GM08714 (cell line): ENCODE data around the gene GABRD.

ENCODE experiments used
- H3K4me3 ChIP-seq: fragments of 200-500 bp; sonication (Bioruptor generic); 2 replicates; pipeline ENCODE4 v1.5.1; 2014; ENCODE audit warnings: mild to moderate bottlenecking, low read length, inconsistent platforms
- ZNF274 ChIP-seq: IDR thresholded peaks from 2 replicates; pipeline ENCODE4 v1.6.1; 2012; ENCODE audit warnings: mild to moderate bottlenecking, low read depth, low read length

Gene GABRD

DNA sequence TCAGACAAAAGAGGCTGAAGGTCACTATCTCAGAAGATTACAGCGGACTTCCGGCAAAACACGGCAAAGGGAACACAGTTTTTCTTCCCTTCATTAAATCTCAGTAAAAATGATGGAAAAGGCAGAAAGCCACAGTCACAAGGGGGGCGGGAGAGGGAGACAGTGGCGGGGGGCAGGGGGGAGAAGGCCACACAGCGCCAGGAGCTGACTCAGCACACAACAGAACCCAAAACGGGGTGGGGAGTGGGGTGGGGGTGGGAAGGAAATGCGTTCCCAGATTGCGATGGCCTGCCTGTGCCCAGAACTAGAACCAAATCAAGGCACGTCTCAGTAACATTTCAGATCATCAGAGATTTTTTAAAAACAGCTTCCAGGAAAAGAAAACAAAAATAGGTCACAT lies 28.9 kb upstream of the GABRD start:
- H3K4me3 ChIP-seq, result no peak overlapping the region

GRCh38 chr1:1994536-1994935 lies 24.6 kb upstream of the GABRD start:
- H3K4me3 ChIP-seq, result no peak overlapping the region
- TF ChIP-seq ZNF274, result no peak

More for the DNA sequence above, 28.9 kb upstream of the GABRD start:
- no peak for TF ChIP-seq ZNF274

GRCh38 chr1:1996207-1996651 lies 22.9 kb upstream of the GABRD start:
- H3K4me3 ChIP-seq, result no peak overlapping the region
- TF ChIP-seq ZNF274, result no peak

DNA sequence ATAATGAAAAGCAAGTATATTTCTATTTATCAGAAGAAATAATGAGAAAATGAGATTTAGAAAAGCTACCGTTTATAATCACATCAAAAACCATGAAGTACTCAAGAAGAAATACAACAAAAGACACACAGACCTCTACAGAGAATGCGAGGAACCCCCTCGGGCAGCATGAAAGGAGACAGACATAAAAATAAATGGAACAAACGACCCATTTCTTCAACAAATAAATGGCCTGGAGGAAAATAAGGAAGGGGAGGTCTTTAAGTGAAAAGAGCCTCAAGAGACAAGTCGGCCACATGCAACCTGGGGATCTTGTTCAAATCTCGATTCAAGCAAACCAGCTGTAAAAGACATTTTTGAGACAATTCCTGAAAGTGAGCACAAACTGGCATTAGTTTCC lies 21.6 kb upstream of the GABRD start:
- no peak for TF ChIP-seq ZNF274
- H3K4me3 ChIP-seq, result no peak overlapping the region

GRCh38 chr1:2000432-2000831 lies 18.7 kb upstream of the GABRD start:
- no peak overlapping the region for H3K4me3 ChIP-seq
- TF ChIP-seq ZNF274, result no peak

DNA sequence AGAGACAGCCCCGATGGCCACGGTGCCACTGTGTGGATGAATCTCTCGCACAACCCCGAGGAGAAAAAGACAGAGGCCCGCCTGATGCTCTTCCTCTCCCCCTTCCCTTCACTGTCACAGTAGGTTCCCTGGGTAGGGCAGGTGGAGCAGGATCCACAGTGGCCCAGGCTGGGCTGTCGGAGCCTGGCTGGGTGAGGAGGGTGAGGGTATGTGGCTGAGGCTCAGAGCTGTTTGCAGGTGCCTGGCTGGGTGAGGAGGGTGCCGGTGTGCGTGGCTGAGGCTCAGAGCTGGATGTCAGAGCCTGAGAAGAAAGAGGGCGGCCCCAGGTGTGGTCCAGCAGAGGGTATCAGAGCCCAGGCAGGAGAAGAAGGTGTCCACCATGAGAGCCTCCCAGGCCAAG lies 18.3 kb upstream of the GABRD start:
- H3K4me3 ChIP-seq, result no peak overlapping the region
- no peak for TF ChIP-seq ZNF274

DNA sequence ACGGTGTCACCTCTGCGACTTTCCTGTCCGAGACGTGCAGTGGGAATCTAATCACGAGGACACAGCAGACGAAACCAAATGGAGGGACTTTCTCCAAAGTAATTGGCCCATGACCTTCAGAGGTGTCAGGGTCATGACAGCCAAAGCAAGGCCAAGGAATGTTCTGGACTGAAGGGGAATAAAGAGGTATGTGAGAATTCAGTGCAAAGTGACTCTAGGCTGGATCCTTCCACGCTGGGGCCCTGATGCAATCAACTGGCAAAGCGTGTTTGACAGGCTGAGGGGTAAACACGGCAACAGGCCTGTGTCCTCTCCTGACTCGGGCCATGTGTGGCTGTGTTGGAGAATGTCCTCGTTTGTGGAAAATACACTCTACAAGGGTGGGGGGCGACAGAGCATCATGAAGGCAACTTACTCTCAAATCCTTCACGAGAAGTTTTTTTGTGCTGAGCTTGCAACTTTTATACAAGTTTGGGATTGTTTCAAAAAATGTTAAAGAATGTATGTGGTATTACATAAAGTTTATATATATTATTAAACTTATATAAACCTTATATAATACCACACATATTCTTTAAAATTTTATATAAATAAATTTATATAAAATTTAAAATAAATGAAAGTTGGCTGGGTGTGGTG lies 17.3 kb upstream of the GABRD start:
- no peak for TF ChIP-seq ZNF274
- no peak overlapping the region for H3K4me3 ChIP-seq

DNA sequence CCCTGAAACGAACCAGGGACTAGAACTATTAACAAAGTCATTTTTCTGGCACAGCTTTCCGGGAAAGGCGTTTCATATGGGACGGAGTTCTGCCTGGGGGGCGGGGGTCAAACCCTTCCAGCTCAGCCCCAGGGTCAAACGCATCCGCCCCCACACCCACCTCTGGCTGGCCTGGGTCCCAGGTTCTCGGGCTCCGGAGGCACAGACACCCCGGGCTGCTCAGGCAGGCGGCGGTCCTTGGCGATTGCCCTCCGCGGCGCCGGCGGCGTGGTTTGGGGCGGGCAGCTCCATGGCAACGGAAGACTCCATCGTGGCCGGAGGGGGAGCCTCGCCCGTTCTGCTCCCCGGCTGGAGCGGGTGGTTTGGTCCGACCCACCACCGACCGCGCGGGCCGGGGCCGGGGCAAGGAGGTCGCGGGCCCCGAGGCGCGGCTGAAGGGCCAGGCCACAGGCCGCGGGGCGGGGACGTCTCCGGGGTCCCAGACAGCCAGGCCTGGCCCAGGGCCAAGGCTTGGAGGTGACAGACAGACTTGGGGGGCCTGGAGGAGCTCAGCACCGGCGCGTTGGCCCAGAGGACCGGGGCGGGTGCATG lies 15.5 kb upstream of the GABRD start, which contains the start of gene CFAP74:
TSS of gene CFAP74 (minus strand) at position 246 of the 591 bp plus-strand sequence. CDS start 12,830 bp downstream, outside the sequence.
- TF ChIP-seq ZNF274, result no peak
- no peak within 1 kb of the TSS for H3K4me3 ChIP-seq

DNA sequence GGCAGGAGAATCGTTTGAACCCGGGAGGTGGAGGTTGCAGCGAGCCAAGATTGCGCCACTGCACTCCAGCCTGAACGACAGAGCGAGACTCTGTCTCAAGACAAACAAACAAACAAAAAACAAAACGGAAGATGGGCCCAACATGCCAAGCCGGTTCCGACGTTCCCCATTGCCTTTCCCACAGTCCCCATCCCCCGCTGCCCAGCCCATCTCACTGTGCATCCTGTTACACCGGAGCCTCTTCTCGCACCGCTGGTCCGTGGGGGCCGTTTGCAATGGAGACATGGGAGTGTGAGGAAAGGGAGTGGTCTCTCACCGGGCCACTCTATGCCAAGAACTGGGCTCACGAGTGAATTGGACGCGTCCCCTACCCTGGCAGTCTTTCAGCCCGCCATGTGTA lies 14.3 kb upstream of the GABRD start:
- H3K4me3 ChIP-seq, result no peak overlapping the region
- TF ChIP-seq ZNF274, result no peak

- H3K4me3 ChIP-seq, result no peak overlapping the region
- TF ChIP-seq ZNF274, result no peak
Observed at GRCh38 chr1:2009101-2010053, 9.8 kb upstream of the GABRD start.

DNA sequence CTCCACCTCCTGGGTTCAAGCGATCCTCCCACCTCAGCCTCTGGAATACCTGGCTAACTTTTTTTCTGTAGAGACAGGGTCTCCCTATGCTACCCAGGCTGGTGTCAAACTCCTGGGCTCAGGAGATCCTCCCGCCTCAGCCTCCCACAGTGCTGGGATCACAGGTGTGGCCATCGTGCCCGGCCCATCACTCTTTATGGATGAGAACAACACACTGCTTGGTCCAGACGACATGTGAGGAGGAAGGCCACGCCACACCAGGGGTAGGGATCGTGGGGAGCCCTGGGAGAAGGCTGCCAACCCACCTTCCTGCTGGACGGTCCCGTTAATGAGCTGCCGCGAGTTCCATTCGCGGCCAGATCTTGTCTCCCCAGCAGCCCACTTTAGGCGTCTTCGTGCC lies 5.0 kb upstream of the GABRD start:
- TF ChIP-seq ZNF274, result no peak

DNA sequence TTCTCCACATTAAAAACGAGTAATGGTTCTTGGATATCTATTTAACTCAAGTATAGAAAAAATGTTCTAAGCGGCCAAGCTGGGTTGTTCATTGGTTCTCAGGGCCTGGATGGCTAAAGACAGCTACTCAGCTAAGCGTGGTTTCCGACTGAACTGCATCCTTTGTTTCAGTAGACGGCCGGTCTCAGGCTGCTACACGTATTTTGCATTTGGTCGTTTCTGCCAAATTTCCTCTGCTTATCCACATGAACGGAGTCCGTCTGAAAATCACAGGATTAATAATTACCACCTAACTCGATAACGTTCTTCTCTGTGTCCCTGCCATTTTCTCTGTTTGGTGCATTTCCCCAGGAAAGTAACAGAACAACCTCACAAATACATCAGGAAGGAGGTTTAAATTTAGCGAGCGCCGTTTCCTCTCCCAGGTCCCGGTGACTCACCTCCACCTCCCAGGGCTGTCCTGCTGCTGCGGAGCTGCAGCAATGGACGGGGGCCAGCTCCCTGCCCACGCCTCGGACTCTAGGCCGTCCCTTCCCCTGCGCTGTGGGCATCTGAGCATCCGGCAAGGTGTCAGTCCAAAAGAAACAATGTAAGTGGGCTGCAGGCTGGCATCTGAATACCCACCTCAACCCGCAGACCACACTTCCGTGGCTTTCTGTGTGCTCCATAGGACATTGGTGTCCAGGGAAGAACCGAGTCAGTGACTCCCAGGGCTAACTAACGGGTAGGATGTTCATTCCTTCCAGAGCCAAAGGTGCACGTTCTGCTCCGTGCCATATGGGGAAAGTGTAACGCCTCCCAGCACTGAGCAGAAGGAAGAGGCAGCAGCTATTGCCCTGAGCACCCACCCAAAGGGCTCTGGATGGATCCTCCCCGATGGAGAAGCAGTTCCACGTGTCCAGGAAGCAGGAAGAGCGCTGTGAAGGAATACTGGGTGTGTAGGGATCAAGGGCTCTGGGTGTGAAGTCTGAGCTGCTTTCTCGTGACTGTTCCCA lies 4.1 kb upstream of the GABRD start:
- no peak for TF ChIP-seq ZNF274
- no peak overlapping the region for H3K4me3 ChIP-seq

More for the DNA sequence above, 5.0 kb upstream of the GABRD start:
- no peak overlapping the region for H3K4me3 ChIP-seq

GRCh38 chr1:2016123-2016522 lies 3.0 kb upstream of the GABRD start:
- TF ChIP-seq ZNF274, result no peak
- no peak overlapping the region for H3K4me3 ChIP-seq
